B cell (primary cell): ENCODE data around the gene SUCLG2. TPM values are rescaled to one million over a fixed set of nuclear protein-coding genes. Genes with fewer than 3 reads are reported as not detected.

Experiments
- ATAC-seq: fragments of 200-7000 bp; cut with Tn5 transposase; one replicate; pipeline ENCODE4 v1.10.0; 2021; ENCODE audit warnings: low read depth, mild to moderate bottlenecking, moderate number of reproducible peaks, moderate library complexity
- CTCF ChIA-PET: fragments of 350-600 bp; sonication (Branson Sonifier 250); formaldehyde crosslinking; loops from one replicate; lab custom pipeline; 2021; ENCODE audit warnings: antibody characterized with exemption, inconsistent platforms; lab: Charles Lee
- POLR2A ChIA-PET: fragments of 350-600 bp; sonication (Branson Sonifier 250); formaldehyde crosslinking; loops from one replicate; lab custom pipeline; 2021; ENCODE audit warnings: antibody characterized with exemption; lab: Charles Lee
- DNase-seq: peaks from one replicate; pipeline ENCODE4 v3.0.0; 2013
- H2AFZ ChIP-seq: 2 replicates; pipeline ENCODE4 v1.6.1; 2012; ENCODE audit warnings: mild to moderate bottlenecking, low read depth, low read length; ENCODE audit not compliant: insufficient read depth, poor library complexity, severe bottlenecking
- H3K27ac ChIP-seq, 2 donors: 1 replicate in 1 of 2; 2 replicates in 1 of 2; pipeline ENCODE4 v1.5.1; 2012 to 2013; ENCODE audit warnings: low read length in 2 of 2, mild to moderate bottlenecking in 2 of 2, moderate library complexity in 1 of 2
- H3K27me3 ChIP-seq, 4 experiments: fragments of 200-600 bp in 1 of 4; sonication (generic) in 1 of 4; replicated peaks in 1 of 4; 1 replicate in 2 of 4; 2 replicates in 2 of 4; pipeline versions ENCODE4 v1.6.1 to v1.7.0; 2013 to 2016; ENCODE audit warnings: low read length in 3 of 4, mild to moderate bottlenecking in 2 of 4, mixed read lengths in 1 of 4, moderate library complexity in 1 of 4; ENCODE audit not compliant: insufficient read depth in 4 of 4, control insufficient read depth in 3 of 4; ENCODE audit errors: control extremely low read depth in 1 of 4
- H3K36me3 ChIP-seq, 2 experiments: replicated peaks in 1 of 2; 1 replicate in 1 of 2; 2 replicates in 1 of 2; pipeline versions ENCODE4 v1.6.1 to v1.7.1; 2013; ENCODE audit warnings: low read length in 1 of 2; ENCODE audit not compliant: insufficient read depth in 2 of 2, control insufficient read depth in 1 of 2; ENCODE audit errors: control extremely low read depth in 1 of 2, extremely low read depth in 1 of 2
- H3K4me1 ChIP-seq, 2 donors: fragments of 200-600 bp in 1 of 2; sonication (generic) in 1 of 2; 1 replicate in 1 of 2; 2 replicates in 1 of 2; pipeline versions ENCODE4 v1.5.1 to v1.6.1; 2013 to 2017; ENCODE audit warnings: low read length in 2 of 2; ENCODE audit not compliant: control insufficient read depth in 2 of 2, insufficient read depth in 2 of 2
- H3K4me2 ChIP-seq: replicated peaks from 2 replicates; pipeline ENCODE3; 2012; ENCODE audit warnings: mild to moderate bottlenecking, low read depth, low read length; ENCODE audit not compliant: poor library complexity, severe bottlenecking
- H3K4me3 ChIP-seq, 5 experiments: fragments of 200-600 bp in 1 of 5; sonication (generic) in 1 of 5; 1 replicate in 3 of 5; 2 replicates in 2 of 5; pipeline versions ENCODE4 v1.5.1 to v1.7.0; 2011 to 2016; ENCODE audit warnings: low read length in 4 of 5, mild to moderate bottlenecking in 4 of 5, low read depth in 2 of 5, control low read depth in 1 of 5, moderate library complexity in 1 of 5; ENCODE audit not compliant: insufficient read depth in 1 of 5; ENCODE audit errors: control extremely low read depth in 1 of 5, extremely low read depth in 1 of 5
- H3K79me2 ChIP-seq: fragments of 200-600 bp; sonication (generic); one replicate; pipeline ENCODE4 v1.6.0; 2016; ENCODE audit warnings: low read length; ENCODE audit not compliant: control insufficient read depth, insufficient read depth
- H3K9ac ChIP-seq: fragments of 200-600 bp; sonication (generic); 2 replicates; pipeline ENCODE4 v1.6.1; 2017; ENCODE audit warnings: mild to moderate bottlenecking, low read length, moderate library complexity
- H3K9me3 ChIP-seq, 3 donors: one replicate each; pipeline versions ENCODE4 v1.6.1 to v1.7.1; 2013; ENCODE audit warnings: low read length in 2 of 3; ENCODE audit not compliant: control insufficient read depth in 2 of 3, insufficient read depth in 1 of 3; ENCODE audit errors: control extremely low read depth in 1 of 3
- H4K20me1 ChIP-seq: 2 replicates; pipeline ENCODE4 v1.6.0; 2012; ENCODE audit warnings: mild to moderate bottlenecking, low read length; ENCODE audit not compliant: insufficient read depth, control insufficient read depth, poor library complexity, severe bottlenecking
- H3K27ac Mint-ChIP-seq: one replicate; pipeline ENCODE4 v1.8.0; 2021; ENCODE audit warnings: mixed read lengths
- H3K27me3 Mint-ChIP-seq: one replicate; pipeline ENCODE4 v1.8.0; 2021; ENCODE audit warnings: mixed read lengths
- H3K4me1 Mint-ChIP-seq: one replicate; pipeline ENCODE4 v1.8.0; 2021; ENCODE audit warnings: mixed read lengths
- H3K4me3 Mint-ChIP-seq: one replicate; pipeline ENCODE4 v1.8.0; 2021; ENCODE audit warnings: mixed read lengths
- H3K9me3 Mint-ChIP-seq: one replicate; pipeline ENCODE4 v1.8.0; 2022; ENCODE audit warnings: mixed read lengths; ENCODE audit not compliant: insufficient read depth
- EZH2 ChIP-seq: IDR thresholded peaks from 2 replicates; pipeline ENCODE4 v1.6.1; 2012; ENCODE audit warnings: borderline replicate concordance, low read depth, mild to moderate bottlenecking, moderate library complexity, low read length; ENCODE audit not compliant: insufficient read depth, poor library complexity, severe bottlenecking
- WGBS: methylation state at CpG from one replicate; pipeline ENCODE4 v1.1.5; 2013; ENCODE audit warnings: missing lambda C conversion rate; ENCODE audit not compliant: insufficient coverage; 5-methylcytosine and 5-hydroxymethylcytosine counted together
- intact Hi-C: fragments of 100-400 bp; cut with micrococcal nuclease; formaldehyde crosslinking; loops from one replicate; pipeline ENCODE4 v1.10.0; 2022
- polyA plus RNA-seq: library from polyadenylated mRNA; depleted of rRNA; stranded (reverse); fragments of >200 nt; gene quantifications from 2 replicates; pipeline ENCODE4 v1.2.3, GENCODE V29; 2012
- total RNA-seq, 2 donors: library from RNA; stranded (reverse); fragments of 120-200 nt in 1 of 2; gene quantifications; 1 replicate in 1 of 2; 2 replicates in 1 of 2; pipeline versions ENCODE4 v1.2.3 to v1.2.4, GENCODE V29; 2013 to 2022
- TF ChIP-seq, protein P1 (sequence below): fragments of 200-600 bp; IDR thresholded peaks from one replicate; pipeline ENCODE4 v1.8.0; 2022; ENCODE audit warnings: antibody characterized with exemption, mild to moderate bottlenecking

Gene SUCLG2
- total and polyA plus RNA-seq, 2 donors (not counting 1 experiment from before 2014, with no cell fraction given) = 9.1 to 35.8 TPM

DNA sequence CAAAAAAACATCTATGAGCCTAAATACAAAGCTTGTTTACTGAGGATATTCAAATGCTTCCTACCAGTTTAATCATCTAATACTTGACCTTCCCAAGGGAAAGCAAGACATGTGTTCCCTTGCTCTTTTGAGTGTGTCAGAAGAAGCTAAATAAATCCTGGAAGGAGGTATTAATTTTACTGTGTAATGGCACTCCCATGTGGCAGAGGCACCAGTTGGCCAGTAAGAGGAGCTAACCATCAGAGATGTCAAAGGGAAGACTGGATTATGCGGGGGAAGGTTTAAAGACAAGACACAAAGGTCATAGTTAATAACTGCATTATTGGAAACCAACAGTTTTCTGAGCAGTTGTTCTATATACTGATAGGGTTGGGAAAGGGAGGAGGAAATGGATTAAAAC lies 125.1 kb downstream of the SUCLG2 start:
- H3K27ac Mint-ChIP-seq = no peak overlapping the region

GRCh38 chr3:67526246-67526645 lies 128.2 kb downstream of the SUCLG2 start:
- Histone ChIP-seq H3K27ac (no peak overlapping the region), H3K4me3 (no peak overlapping the region), H3K9ac (no peak overlapping the region), H3K79me2 (no peaks in the 10 kb centered on the region), H2AFZ (no peak overlapping the region), H4K20me1 (peaks cover 5% of the 10 kb centered on the region), H3K4me1 (peaks cover 0 to 6% of the 10 kb centered on the region in 2 donors), H3K4me2 (no peak overlapping the region), H3K27me3 (no peaks in the 10 kb centered on the region), H3K36me3 (peaks cover 2 to 31% of the 10 kb centered on the region in 2 experiments), H3K9me3 (peaks cover 0 to 3% (median 0%) of the 10 kb centered on the region in 3 donors)
- ChIA-PET CTCF (no interaction called here), POLR2A (no interaction called here)
- H3K27ac Mint-ChIP-seq = no peak overlapping the region
- no peak for DNase-seq
- WGBS = no CpG with 5 or more reads among the region's 2 CpGs
- no peak for ATAC-seq
- H3K4me3 Mint-ChIP-seq = no peak overlapping the region
- H3K9me3 Mint-ChIP-seq = no peaks in the 10 kb centered on the region
- no peaks in the 10 kb centered on the region for H3K27me3 Mint-ChIP-seq
- H3K4me1 Mint-ChIP-seq = peaks cover 7% of the 10 kb centered on the region
- no peak for TF ChIP-seq EZH2
- TF ChIP-seq, protein P1, sequence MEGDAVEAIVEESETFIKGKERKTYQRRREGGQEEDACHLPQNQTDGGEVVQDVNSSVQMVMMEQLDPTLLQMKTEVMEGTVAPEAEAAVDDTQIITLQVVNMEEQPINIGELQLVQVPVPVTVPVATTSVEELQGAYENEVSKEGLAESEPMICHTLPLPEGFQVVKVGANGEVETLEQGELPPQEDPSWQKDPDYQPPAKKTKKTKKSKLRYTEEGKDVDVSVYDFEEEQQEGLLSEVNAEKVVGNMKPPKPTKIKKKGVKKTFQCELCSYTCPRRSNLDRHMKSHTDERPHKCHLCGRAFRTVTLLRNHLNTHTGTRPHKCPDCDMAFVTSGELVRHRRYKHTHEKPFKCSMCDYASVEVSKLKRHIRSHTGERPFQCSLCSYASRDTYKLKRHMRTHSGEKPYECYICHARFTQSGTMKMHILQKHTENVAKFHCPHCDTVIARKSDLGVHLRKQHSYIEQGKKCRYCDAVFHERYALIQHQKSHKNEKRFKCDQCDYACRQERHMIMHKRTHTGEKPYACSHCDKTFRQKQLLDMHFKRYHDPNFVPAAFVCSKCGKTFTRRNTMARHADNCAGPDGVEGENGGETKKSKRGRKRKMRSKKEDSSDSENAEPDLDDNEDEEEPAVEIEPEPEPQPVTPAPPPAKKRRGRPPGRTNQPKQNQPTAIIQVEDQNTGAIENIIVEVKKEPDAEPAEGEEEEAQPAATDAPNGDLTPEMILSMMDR = no peak
- intact Hi-C loops = no loop called here

More for the DNA sequence above, 125.1 kb downstream of the SUCLG2 start:
- Histone ChIP-seq H3K4me2 (no peak overlapping the region), H3K27ac (no peak overlapping the region), H3K27me3 (no peaks in the 10 kb centered on the region), H4K20me1 (peaks cover 5% of the 10 kb centered on the region), H2AFZ (no peak overlapping the region), H3K36me3 (peaks cover 2 to 31% of the 10 kb centered on the region in 2 experiments), H3K79me2 (no peaks in the 10 kb centered on the region), H3K4me1 (no peaks in the 10 kb centered on the region), H3K9ac (no peak overlapping the region), H3K4me3 (no peak overlapping the region), H3K9me3 (no peaks in the 10 kb centered on the region)
- H3K4me3 Mint-ChIP-seq = no peak overlapping the region
- H3K4me1 Mint-ChIP-seq = peaks cover 3% of the 10 kb centered on the region
- WGBS = no CpG with 5 or more reads among the region's 1 CpG
- no peak for DNase-seq
- intact Hi-C loops = no loop called here
- H3K9me3 Mint-ChIP-seq = no peaks in the 10 kb centered on the region
- no peak for ATAC-seq
- TF ChIP-seq EZH2 = no peak
- TF ChIP-seq, protein P1 = no peak
- H3K27me3 Mint-ChIP-seq = no peaks in the 10 kb centered on the region
- POLR2A ChIA-PET = interaction anchor here (0.6 kb wide), 1 partner anchor 1793 kb away, joined by 5 read pairs; no protein-coding TSS in a partner anchor
- CTCF ChIA-PET = interaction anchor here (1.3 kb wide), 1 partner anchor 260 kb away, joined by 3 read pairs; no protein-coding TSS in a partner anchor
